ENCODE measurements around the gene FXYD3.
"Not testable (repeated sequence)": the region's sequence is repeated elsewhere in the genome, so short reads cannot be mapped to it uniquely, and the experiment has no call there.

FXYD3 gene

GRCh38 chr19:35123573-35123972 lies 8.0 kb downstream of the FXYD3 start:
- DNase-seq (ENCODE audit: low read depth in 2 of 3, low spot score in 2 of 3): no peak

GRCh38 chr19:35124098-35125060 lies 8.8 kb downstream of the FXYD3 start:
- DNase-seq (ENCODE audit: low read depth in 2 of 3, low spot score in 2 of 3): peak; percentile 63 to 72 (median 71)

GRCh38 chr19:35125270-35125717 lies 9.7 kb downstream of the FXYD3 start:
- no peak for DNase-seq (ENCODE audit: low read depth in 2 of 3, low spot score in 2 of 3)

- no peak for DNase-seq (ENCODE audit: low read depth in 2 of 3, low spot score in 2 of 3)
Observed at GRCh38 chr19:35125749-35126623, 10.4 kb downstream of the FXYD3 start.

- DNase-seq (ENCODE audit: low read depth in 2 of 3, low spot score in 2 of 3): no peak
Observed at GRCh38 chr19:35126624-35126959, 11.0 kb downstream of the FXYD3 start.

GRCh38 chr19:35127871-35128270 lies 12.2 kb downstream of the FXYD3 start:
- DNase-seq (ENCODE audit: low read depth in 2 of 3, low spot score in 2 of 3): no peak

- no peak for DNase-seq (ENCODE audit: low read depth in 2 of 3, low spot score in 2 of 3)
Observed at GRCh38 chr19:35128398-35129057, 12.9 kb downstream of the FXYD3 start.

- not testable (repeated sequence) for DNase-seq (ENCODE audit: low read depth in 2 of 3, low spot score in 2 of 3)
Observed at GRCh38 chr19:35129724-35130274, 14.2 kb downstream of the FXYD3 start.

GRCh38 chr19:35130761-35131720 lies 15.4 kb downstream of the FXYD3 start:
- no peak for DNase-seq (ENCODE audit: low read depth in 2 of 3, low spot score in 2 of 3)

- no peak for DNase-seq (ENCODE audit: low read depth in 2 of 3, low spot score in 2 of 3)
Observed at GRCh38 chr19:35132254-35132653, 16.6 kb downstream of the FXYD3 start.

GRCh38 chr19:35133826-35134225 lies 18.2 kb downstream of the FXYD3 start:
- no peak for DNase-seq (ENCODE audit: low read depth in 2 of 3, low spot score in 2 of 3)

- DNase-seq (ENCODE audit: low read depth in 2 of 3, low spot score in 2 of 3): no peak
Observed at GRCh38 chr19:35134601-35135242, 19.1 kb downstream of the FXYD3 start, which contains the start of gene LGI4. Gene LGI4 (minus strand): TSS chr19:35135059. CDS start chr19:35134680, 379 bp downstream.

- peak; percentile 23 to 60 (median 51) for DNase-seq (ENCODE audit: low read depth in 2 of 3, low spot score in 2 of 3)
Observed at GRCh38 chr19:35135389-35135909, 19.8 kb downstream of the FXYD3 start.

- no peak for DNase-seq (ENCODE audit: low read depth in 2 of 3, low spot score in 2 of 3)
Observed at GRCh38 chr19:35136231-35136630, 20.6 kb downstream of the FXYD3 start.

GRCh38 chr19:35136977-35137702 lies 21.5 kb downstream of the FXYD3 start:
- DNase-seq (ENCODE audit: low read depth in 2 of 3, low spot score in 2 of 3): no peak

- no peak for DNase-seq (ENCODE audit: low read depth in 2 of 3, low spot score in 2 of 3)
Observed at GRCh38 chr19:35138305-35138892, 22.8 kb downstream of the FXYD3 start, which contains the start of gene FXYD1. Gene FXYD1 (plus strand): TSS chr19:35138824. CDS start chr19:35140080, 1,256 bp downstream.

GRCh38 chr19:35140207-35140961 lies 24.8 kb downstream of the FXYD3 start:
- no peak for DNase-seq (ENCODE audit: low read depth in 2 of 3, low spot score in 2 of 3)

All from activated CD8-positive, alpha-beta memory T cell treated with anti-CD3 and anti-CD28 coated beads for 48 hours (primary cell).